GM18499 (cell line): ENCODE results near the gene CPAMD8.

Experiments
- ATAC-seq: cut with Tn5 transposase; IDR thresholded peaks from one replicate; pipeline ENCODE4 v1.9.1; 2021; ENCODE audit warnings: moderate number of reproducible peaks; ENCODE audit not compliant: insufficient read depth, unreplicated experiment

CPAMD8 gene

GRCh38 chr19:16896146-16897028, 130.2 kb downstream of the CPAMD8 start:
- ATAC-seq = no peak

GRCh38 chr19:16895467-16896145, 131.0 kb downstream of the CPAMD8 start:
- ATAC-seq = no peak

- no peak for ATAC-seq
Observed at GRCh38 chr19:16894080-16894479, 132.5 kb downstream of the CPAMD8 start.

GRCh38 chr19:16893686-16893989, 133.0 kb downstream of the CPAMD8 start:
- no peak for ATAC-seq

- no peak for ATAC-seq
Observed at GRCh38 chr19:16892868-16893685, 133.5 kb downstream of the CPAMD8 start.

GRCh38 chr19:16892436-16892835, 134.2 kb downstream of the CPAMD8 start:
- ATAC-seq = no peak

- no peak for ATAC-seq
Observed at GRCh38 chr19:16891696-16892382, 134.8 kb downstream of the CPAMD8 start.

- no peak for ATAC-seq
Observed at GRCh38 chr19:16890461-16891184, 136.0 kb downstream of the CPAMD8 start.

- ATAC-seq = no peak
Observed at GRCh38 chr19:16889883-16890460, 136.6 kb downstream of the CPAMD8 start.

- no peak for ATAC-seq
Observed at GRCh38 chr19:16889366-16889882, 137.2 kb downstream of the CPAMD8 start.

GRCh38 chr19:16888629-16889365, 137.8 kb downstream of the CPAMD8 start, which contains the start of gene F2RL3:
F2RL3 (plus strand) TSS chr19:16888999; CDS start chr19:16889190, 191 bp downstream.
- no peak for ATAC-seq

- ATAC-seq = no peak
Observed at GRCh38 chr19:16887353-16888265, 139.0 kb downstream of the CPAMD8 start.

GRCh38 chr19:16886305-16886880, 140.2 kb downstream of the CPAMD8 start:
- no peak for ATAC-seq

GRCh38 chr19:16885166-16885565, 141.4 kb downstream of the CPAMD8 start:
- ATAC-seq = no peak

- no peak for ATAC-seq
Observed at GRCh38 chr19:16883522-16883921, 143.1 kb downstream of the CPAMD8 start.

GRCh38 chr19:16882146-16882545, 144.5 kb downstream of the CPAMD8 start:
- ATAC-seq = no peak
